ENCODE data around the gene TNRC18. TPM values are rescaled to one million over a fixed set of nuclear protein-coding genes. Genes with fewer than 3 reads are reported as not detected.

TNRC18 gene
- polyA plus RNA-seq, 1 of the 3 experiments (the other 2 are of a cell fraction), result 34.4 TPM

DNA sequence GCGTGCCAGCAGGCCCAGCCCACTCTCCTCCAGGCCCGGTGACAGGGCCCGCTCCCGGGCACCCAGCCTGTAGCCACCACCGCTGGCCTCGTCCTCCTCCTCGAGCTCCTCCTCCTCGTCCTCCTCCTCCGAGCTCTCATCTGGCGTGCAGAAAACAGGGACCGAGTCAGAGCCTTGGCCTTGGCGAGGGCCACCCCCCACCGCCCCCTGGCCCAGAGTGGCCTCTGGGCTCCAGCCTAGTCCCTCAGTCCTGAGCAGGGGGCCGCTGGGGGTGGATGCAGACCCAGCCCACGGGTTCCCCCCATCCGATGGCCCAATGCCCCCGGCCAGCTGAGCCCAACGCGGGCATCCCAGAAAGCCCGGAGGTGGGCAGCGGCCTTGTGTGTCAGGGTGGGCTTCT is 78.0 kb downstream of the TNRC18 start:
- no peak overlapping the region for H3K9ac ChIP-seq
- TF ChIP-seq FOSL2 (IDR thresholded peaks at IDR 0.05; ENCODE audit: borderline replicate concordance, low read depth), result no peak
- 97% methylated on average over 21 of the region's 21 CpGs for WGBS (ENCODE audit: low lambda C conversion rate)
- H3K4me2 ChIP-seq, result no peak overlapping the region
- H3K4me1 ChIP-seq (ENCODE audit: control insufficient read depth in 1 of 2, insufficient read depth in 2 of 2, low read depth in 1 of 2, low read length in 1 of 2), result no peaks in the 10 kb centered on the region
- H2AFZ ChIP-seq (ENCODE audit: low read depth), result no peak overlapping the region
- H3K79me2 ChIP-seq (ENCODE audit: insufficient read depth), result peaks cover 58% of the 10 kb centered on the region
- H3F3A ChIP-seq (replicated peaks; ENCODE audit: insufficient read depth), result peaks cover 3% of the 10 kb centered on the region
- H3K9me3 ChIP-seq, result no peaks in the 10 kb centered on the region
- no peaks in the 10 kb centered on the region for H3K27me3 ChIP-seq (ENCODE audit: insufficient read depth)
- ChIA-PET POLR2A (no interaction called here), CTCF (interaction anchor here (1.2 to 1.5 kb wide), 3 partner anchors 9 to 20 kb away, joined by 3 read pairs; no protein-coding TSS in a partner anchor)
- H3K27ac ChIP-seq (ENCODE audit: low read depth in 2 of 2, low read length in 1 of 2), result no peak overlapping the region
- H4K20me1 ChIP-seq (ENCODE audit: insufficient read depth), result peaks cover 16% of the 10 kb centered on the region
- H3K4me3 ChIP-seq (ENCODE audit: low read depth in 2 of 2, low read length in 1 of 2), result no peak overlapping the region
- DNase-seq, result no peak
- H3K9me2 ChIP-seq, result no peaks in the 10 kb centered on the region
- peaks cover 48 to 54% of the 10 kb centered on the region in 2 experiments for H3K36me3 ChIP-seq (replicated peaks in 1 of 2; ENCODE audit: control insufficient read depth in 1 of 2, insufficient read depth in 2 of 2, low read length in 1 of 2)

DNA sequence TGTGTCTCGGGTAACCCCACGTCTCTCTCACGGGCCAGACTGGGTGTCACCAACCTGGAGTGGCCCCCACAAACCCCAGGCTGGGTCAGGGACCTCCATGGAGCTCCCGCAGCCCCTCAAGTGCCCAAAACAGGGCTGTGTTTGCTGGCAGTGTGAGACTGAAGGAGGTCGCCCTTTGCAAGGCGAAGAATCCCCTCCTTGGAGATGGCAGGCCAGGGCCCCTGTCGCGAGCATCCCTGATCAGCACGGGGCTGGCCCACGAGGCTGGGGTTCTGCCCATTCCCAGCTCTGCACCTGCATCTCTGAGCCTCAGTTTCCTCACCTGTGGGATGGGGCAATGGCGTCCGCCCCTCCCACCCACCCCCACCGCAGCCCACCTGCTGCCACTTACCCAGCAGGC is 78.5 kb downstream of the TNRC18 start:
- TF ChIP-seq RFX5 (IDR thresholded peaks at IDR 0.05; ENCODE audit: low read length) (no peak), MXI1 (IDR thresholded peaks at IDR 0.05; ENCODE audit: low read depth, low read length) (no peak), TEAD4 (IDR thresholded peaks at IDR 0.05; ENCODE audit: borderline replicate concordance, insufficient read depth) (no peak)
- TF ChIP-seq, protein P1, sequence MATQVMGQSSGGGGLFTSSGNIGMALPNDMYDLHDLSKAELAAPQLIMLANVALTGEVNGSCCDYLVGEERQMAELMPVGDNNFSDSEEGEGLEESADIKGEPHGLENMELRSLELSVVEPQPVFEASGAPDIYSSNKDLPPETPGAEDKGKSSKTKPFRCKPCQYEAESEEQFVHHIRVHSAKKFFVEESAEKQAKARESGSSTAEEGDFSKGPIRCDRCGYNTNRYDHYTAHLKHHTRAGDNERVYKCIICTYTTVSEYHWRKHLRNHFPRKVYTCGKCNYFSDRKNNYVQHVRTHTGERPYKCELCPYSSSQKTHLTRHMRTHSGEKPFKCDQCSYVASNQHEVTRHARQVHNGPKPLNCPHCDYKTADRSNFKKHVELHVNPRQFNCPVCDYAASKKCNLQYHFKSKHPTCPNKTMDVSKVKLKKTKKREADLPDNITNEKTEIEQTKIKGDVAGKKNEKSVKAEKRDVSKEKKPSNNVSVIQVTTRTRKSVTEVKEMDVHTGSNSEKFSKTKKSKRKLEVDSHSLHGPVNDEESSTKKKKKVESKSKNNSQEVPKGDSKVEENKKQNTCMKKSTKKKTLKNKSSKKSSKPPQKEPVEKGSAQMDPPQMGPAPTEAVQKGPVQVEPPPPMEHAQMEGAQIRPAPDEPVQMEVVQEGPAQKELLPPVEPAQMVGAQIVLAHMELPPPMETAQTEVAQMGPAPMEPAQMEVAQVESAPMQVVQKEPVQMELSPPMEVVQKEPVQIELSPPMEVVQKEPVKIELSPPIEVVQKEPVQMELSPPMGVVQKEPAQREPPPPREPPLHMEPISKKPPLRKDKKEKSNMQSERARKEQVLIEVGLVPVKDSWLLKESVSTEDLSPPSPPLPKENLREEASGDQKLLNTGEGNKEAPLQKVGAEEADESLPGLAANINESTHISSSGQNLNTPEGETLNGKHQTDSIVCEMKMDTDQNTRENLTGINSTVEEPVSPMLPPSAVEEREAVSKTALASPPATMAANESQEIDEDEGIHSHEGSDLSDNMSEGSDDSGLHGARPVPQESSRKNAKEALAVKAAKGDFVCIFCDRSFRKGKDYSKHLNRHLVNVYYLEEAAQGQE (IDR thresholded peaks at IDR 0.05; ENCODE audit: low read depth, low read length), result no peak
- TF ChIP-seq, protein P2, sequence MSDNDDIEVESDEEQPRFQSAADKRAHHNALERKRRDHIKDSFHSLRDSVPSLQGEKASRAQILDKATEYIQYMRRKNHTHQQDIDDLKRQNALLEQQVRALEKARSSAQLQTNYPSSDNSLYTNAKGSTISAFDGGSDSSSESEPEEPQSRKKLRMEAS (IDR thresholded peaks at IDR 0.05; ENCODE audit: low read depth), result no peak
- Histone ChIP-seq H3K9ac (no peak overlapping the region), H3K36me3 (replicated peaks in 1 of 2; ENCODE audit: control insufficient read depth in 1 of 2, insufficient read depth in 2 of 2, low read length in 1 of 2) (peaks cover 45 to 56% of the 10 kb centered on the region in 2 experiments), H3K4me2 (no peak overlapping the region), H3F3A (replicated peaks; ENCODE audit: insufficient read depth) (peaks cover 3% of the 10 kb centered on the region), H3K79me2 (ENCODE audit: insufficient read depth) (peaks cover 56% of the 10 kb centered on the region), H4K20me1 (ENCODE audit: insufficient read depth) (peaks cover 12% of the 10 kb centered on the region), H3K27me3 (ENCODE audit: insufficient read depth) (no peaks in the 10 kb centered on the region), H3K4me1 (ENCODE audit: control insufficient read depth in 1 of 2, insufficient read depth in 2 of 2, low read depth in 1 of 2, low read length in 1 of 2) (no peaks in the 10 kb centered on the region), H3K27ac (ENCODE audit: low read depth in 2 of 2, low read length in 1 of 2) (no peak overlapping the region), H2AFZ (ENCODE audit: low read depth) (no peak overlapping the region), H3K9me2 (no peaks in the 10 kb centered on the region), H3K9me3 (no peaks in the 10 kb centered on the region), H3K4me3 (ENCODE audit: low read depth in 2 of 2, low read length in 1 of 2) (no peak overlapping the region; a peak in 1 of 4 replicates)
- 98% methylated on average over 10 of the region's 13 CpGs for WGBS (ENCODE audit: low lambda C conversion rate)
- CTCF ChIA-PET, result interaction anchor here (1.2 to 1.5 kb wide), 3 partner anchors 10 to 21 kb away, joined by 3 read pairs; no protein-coding TSS in a partner anchor
- POLR2A ChIA-PET, result no interaction called here
- no peak for DNase-seq

DNA sequence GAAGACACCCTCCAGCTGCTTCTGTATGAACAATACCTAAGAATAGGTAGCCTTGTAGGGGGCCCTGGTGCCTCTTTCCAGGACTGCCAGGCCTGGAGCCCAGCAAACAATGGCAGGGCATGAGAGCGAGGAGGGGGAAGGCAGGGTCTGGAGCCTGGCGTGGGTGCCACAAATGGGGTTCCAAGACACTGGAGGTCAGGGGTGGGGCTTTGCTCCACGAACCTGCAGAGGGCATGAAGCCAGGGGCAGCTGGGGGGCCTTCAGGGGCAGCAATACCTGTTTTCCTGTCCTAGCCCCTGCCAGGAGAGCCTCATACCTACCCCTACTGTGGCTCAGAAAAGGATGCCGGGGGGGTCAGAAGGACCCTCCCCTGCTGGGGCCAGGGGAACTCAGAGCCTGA is 79.3 kb downstream of the TNRC18 start:
- H3K27ac ChIP-seq (ENCODE audit: low read depth in 2 of 2, low read length in 1 of 2), result no peak overlapping the region
- H3K4me2 ChIP-seq, result no peak overlapping the region
- POLR2A ChIA-PET, result no interaction called here
- H3K36me3 ChIP-seq (replicated peaks in 1 of 2; ENCODE audit: control insufficient read depth in 1 of 2, insufficient read depth in 2 of 2, low read length in 1 of 2), result peaks cover 43 to 65% of the 10 kb centered on the region in 2 experiments
- H4K20me1 ChIP-seq (ENCODE audit: insufficient read depth), result peaks cover 5% of the 10 kb centered on the region
- CTCF ChIA-PET, result interaction anchor here (1.2 kb wide), 1 partner anchor 18 kb away, joined by 3 read pairs; no protein-coding TSS in a partner anchor
- no peaks in the 10 kb centered on the region for H3K9me2 ChIP-seq
- H3K27me3 ChIP-seq (ENCODE audit: insufficient read depth), result no peaks in the 10 kb centered on the region
- 97% methylated on average over 4 of the region's 4 CpGs for WGBS (ENCODE audit: low lambda C conversion rate)
- H2AFZ ChIP-seq (ENCODE audit: low read depth), result no peak overlapping the region
- H3K9ac ChIP-seq, result no peak overlapping the region
- no peaks in the 10 kb centered on the region for H3K9me3 ChIP-seq
- peaks cover 56% of the 10 kb centered on the region for H3K79me2 ChIP-seq (ENCODE audit: insufficient read depth)
- peaks cover 3% of the 10 kb centered on the region for H3F3A ChIP-seq (replicated peaks; ENCODE audit: insufficient read depth)
- no peak for TF ChIP-seq MXI1 (IDR thresholded peaks at IDR 0.05; ENCODE audit: low read depth, low read length)
- TF ChIP-seq GATA2 (CRISPR knock-in tag; IDR thresholded peaks at IDR 0.05), result no peak
- TF ChIP-seq FOXM1 (IDR thresholded peaks at IDR 0.05; ENCODE audit: low read depth), result no peak
- peak overlapping the region in 1 of 2 experiments; percentile 1; a peak in 1 of 4 replicates for H3K4me3 ChIP-seq (ENCODE audit: low read depth in 2 of 2, low read length in 1 of 2)
- no peaks in the 10 kb centered on the region for H3K4me1 ChIP-seq (ENCODE audit: control insufficient read depth in 1 of 2, insufficient read depth in 2 of 2, low read depth in 1 of 2, low read length in 1 of 2)
- DNase-seq, result no peak

Measured in SK-N-SH (cell line).